ENCODE measurements around the gene INPP4A.

Gene INPP4A

DNA sequence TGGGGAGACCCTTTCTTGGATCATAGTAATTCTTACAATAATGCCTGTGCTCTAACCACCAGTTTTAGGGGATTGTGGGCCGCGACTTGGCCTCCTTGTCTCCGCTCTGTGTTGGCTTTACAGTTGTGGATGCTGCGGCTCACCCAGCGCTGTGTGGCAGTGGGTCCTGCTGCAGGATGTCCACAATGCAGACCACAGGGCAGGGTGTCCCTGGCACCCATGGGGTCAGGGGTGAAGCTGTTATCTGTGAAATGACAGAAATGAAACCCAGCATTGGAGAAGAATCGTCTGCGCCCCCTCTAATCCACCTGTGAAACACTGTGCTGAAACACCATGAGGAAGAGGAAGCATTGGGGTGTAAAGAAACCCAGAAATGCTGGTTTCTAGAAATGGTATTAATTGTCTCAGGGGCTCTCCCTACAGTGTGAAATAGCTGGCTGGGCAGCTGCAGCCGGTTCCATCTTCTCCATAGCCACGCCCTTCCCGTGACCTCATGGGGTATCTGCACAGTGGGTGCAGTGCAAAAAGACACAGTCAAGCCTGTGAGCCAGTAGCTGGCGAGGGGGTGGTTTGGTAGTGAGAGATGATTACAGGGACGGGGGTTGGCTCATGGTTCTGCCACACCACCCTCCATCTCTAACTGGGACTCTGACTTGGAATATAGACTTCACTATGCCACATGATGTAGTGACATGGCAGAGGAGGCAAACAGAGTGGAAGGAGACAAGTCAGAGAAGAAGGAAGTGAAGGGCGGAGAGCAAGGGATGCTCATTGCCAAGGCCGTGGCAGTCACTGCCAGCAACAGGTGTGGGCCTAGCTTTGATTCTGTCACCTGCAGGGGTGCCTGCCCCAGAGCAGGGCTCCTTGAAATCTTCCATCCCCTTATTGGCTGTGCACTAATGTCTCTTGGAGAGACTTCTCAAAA is 16.2 kb downstream of the INPP4A start:
- peak in 1 of 2 donors; percentile 39 for DNase-seq (ENCODE audit: low read depth in 2 of 2)

DNA sequence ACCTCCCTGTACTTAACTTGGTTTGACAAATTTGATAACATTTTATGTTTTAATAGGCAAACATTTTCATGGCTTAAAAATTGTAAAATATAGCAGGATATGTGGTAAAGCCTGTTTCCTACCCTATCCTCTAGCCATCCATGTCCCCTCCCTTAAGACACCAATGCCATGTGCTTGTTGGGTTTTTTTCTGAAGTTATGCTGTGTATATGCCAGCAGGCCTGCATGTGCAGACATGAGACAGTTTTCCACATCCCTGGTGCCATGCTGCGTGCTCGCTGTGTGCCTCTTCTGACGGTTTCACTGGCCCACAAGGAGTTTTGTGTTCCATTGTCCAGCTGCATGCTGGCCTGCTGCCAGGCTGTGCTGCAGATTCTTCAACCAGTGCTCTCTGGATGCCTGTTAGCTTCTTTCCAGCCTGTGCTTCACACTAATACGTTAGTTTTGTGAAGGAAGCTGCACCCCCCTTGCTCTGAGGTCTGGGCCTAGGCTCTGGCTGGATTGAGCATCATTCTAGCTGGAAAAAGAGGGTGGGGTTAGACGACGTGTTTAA is 16.9 kb downstream of the INPP4A start:
- no peak for DNase-seq (ENCODE audit: low read depth in 2 of 2)

- no peak for DNase-seq (ENCODE audit: low read depth in 2 of 2)
These were observed 18.4 kb downstream of the INPP4A start for GRCh38 chr2:98463081-98463481.

GRCh38 chr2:98463551-98463971 is 18.9 kb downstream of the INPP4A start:
- no peak for DNase-seq (ENCODE audit: low read depth in 2 of 2)

DNA sequence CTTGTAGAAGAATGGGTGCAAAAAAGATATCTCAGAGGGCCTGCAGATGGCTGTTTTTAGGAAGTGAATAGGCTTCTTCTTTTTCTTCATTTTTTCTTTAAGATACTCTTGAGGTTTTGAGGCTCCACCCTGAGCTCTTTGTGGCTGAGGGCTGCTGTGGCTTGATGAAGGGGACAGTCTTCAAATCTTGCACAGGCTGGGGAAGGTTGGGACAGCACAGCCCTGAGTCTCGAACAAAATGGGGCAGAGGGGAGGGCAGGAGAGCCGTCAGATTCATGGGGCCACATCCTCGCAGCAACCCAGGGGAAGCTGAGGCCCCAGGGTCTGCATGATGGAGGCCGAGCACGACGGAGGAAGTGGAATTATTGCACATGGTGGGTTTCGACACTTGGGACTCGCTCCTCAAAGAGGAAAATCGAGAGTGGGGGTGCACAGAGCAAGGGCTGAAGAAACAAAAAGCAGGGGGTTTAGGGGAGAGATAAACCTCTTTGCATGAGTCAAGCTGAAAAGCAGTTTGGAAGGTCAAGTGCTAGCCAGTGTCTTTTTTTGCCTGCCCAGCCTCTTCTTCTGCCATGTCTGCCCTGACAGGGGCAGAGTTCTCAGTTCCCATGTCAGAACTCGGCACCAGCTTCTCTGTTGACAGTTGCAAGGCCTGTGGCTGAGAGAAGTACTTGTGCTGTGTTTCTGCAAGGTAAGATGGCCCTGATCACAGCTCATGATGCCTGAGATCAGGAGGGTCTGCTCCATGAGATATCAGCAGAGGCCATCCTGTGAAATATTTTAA is 19.5 kb downstream of the INPP4A start:
- DNase-seq (ENCODE audit: low read depth in 2 of 2), result no peak

- DNase-seq (ENCODE audit: low read depth in 2 of 2), result no peak
These were observed 20.2 kb downstream of the INPP4A start for GRCh38 chr2:98464772-98465310.

- peak; percentile 59 to 63 for DNase-seq (ENCODE audit: low read depth in 2 of 2)
These were observed 21.0 kb downstream of the INPP4A start for GRCh38 chr2:98465456-98466226.

- DNase-seq (ENCODE audit: low read depth in 2 of 2), result no peak
These were observed 22.5 kb downstream of the INPP4A start for GRCh38 chr2:98467082-98467536.

- no peak for DNase-seq (ENCODE audit: low read depth in 2 of 2)
These were observed 23.0 kb downstream of the INPP4A start for GRCh38 chr2:98467652-98468051.

GRCh38 chr2:98468621-98469236 is 24.1 kb downstream of the INPP4A start:
- no peak for DNase-seq (ENCODE audit: low read depth in 2 of 2)

- no peak for DNase-seq (ENCODE audit: low read depth in 2 of 2)
These were observed 25.3 kb downstream of the INPP4A start for GRCh38 chr2:98469862-98470544.

DNA sequence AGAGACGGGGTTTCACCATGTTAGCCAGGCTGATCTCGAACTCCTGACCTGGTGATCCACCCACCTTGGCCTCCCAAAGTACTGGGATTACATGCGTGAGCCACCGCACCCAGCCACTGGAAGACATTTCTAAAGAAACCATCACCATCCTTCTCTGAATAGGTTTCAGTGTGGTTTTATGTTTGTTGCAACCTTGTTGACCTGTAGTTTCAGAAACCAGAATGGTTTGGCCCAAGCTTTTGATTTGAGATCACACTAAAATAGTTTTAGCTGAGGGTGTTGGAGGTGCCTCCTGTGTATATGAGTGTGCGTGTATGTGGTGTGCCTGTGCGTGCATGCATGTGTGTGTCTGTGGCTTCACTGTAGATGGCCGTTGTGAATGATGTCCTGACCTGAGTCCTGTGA is 26.2 kb downstream of the INPP4A start:
- DNase-seq (ENCODE audit: low read depth in 2 of 2), result no peak

DNA sequence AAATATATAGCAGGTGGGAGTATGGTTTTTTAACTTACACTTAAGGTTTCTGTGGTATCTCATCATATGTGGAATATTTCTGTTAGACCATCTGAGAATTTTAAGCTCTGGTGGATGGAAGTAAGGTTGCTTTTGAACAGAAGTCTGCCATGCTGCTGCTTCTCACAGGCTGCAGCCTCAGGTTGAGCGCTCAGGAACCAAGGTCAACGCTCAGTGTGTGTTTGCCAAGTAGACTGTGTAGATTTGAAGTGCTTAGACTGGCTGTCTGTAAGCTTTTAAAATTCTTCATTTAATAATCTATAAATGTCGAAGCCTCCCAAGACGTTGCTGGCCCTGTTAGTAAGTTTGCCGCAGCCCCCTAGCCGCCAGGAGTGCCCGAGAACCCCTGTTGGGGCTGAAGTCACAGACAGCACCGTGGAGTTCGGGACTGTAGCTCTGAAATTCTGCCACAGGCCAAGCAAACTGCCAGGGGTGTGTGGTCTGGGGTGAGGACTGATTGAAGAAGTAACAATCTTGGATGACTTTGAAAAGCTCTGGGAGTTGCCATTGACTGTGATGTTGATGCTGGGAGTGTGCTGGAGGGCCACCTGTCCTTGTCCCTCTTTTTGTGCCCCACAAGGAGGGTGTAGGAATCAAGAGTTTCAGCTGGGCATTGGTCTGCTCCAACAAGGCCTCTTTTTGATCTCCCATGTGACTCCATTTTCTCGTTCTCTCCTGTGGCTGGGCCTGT is 26.9 kb downstream of the INPP4A start:
- DNase-seq (ENCODE audit: low read depth in 2 of 2), result no peak

GRCh38 chr2:98472132-98472650 is 27.5 kb downstream of the INPP4A start:
- DNase-seq (ENCODE audit: low read depth in 2 of 2), result no peak

DNA sequence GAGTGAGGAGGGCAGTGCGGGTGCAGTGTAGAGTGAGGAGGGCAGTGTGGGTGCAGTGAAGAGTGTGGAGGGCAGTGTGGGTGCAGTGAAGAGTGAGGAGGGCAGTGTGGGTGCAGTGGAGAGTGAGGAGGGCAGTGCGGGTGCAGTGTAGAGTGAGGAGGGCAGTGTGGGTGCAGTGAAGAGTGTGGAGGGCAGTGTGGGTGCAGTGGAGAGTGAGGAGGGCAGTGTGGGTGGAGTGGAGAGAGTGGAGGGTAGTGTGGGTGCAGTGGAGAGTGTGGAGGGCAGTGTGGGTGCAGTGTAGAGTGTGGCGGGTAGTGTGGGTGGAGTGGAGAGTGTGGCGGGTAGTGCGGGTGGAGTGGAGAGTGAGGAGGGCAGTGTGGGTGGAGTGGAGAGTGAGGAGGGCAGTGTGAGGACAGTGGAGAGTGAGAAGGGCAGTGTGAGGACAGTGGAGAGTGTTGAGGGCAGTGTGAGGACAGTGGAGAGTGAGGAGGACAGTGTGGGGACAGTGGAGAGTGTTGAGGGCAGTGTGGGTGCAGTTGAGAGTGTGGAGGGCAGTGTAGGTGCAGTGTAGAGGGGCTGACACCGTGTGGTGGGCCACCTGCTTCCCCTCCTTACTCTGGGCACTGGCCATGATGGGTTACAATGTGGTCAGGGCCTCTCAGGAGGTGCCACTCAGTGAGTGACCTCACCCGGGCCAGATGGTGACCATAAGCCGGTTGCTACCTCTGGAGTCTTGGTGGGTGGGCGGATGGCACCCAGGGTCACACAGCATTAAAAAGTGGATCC is 28.5 kb downstream of the INPP4A start:
- DNase-seq (ENCODE audit: low read depth in 2 of 2), result no peak

- no peak for DNase-seq (ENCODE audit: low read depth in 2 of 2)
These were observed 29.5 kb downstream of the INPP4A start for GRCh38 chr2:98473995-98474780.

DNA sequence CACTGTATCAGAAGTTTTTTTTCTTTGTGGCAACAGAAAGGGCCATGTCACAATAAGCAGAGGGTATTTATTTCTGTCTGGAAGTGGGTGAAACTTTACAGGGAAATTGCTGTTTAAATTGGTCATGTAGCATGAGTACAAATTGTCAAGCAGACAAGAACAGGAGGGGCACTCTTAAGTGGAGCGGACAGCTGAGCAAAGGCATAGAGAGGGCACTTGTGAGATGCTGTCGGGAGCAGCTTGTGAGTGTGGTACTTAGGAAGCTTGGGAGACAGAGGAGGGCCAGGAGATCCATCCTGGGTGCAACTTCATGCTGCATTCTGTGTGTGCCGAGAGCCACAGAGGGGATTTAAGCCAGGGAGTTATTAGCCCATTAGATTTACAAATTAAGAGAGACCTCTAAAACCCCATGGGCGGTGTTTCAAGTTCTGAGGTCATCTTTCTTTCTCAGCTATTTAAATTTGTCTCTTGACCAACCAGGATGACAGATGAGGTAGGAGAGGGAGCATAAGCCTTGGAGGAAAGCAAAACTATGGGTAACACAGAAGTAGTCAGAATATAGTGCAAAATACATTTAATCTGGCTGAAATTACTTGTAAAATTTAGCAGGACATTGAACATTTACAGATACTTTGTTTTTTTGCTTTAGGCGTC is 30.4 kb downstream of the INPP4A start:
- no peak for DNase-seq (ENCODE audit: low read depth in 2 of 2)

Data from stimulated activated CD8-positive, alpha-beta memory T cell treated with anti-CD3 and anti-CD28 coated beads, Interleukin-2, amount 100 ng/mL, for 1 hour (primary cell).